Endodermal cell (in vitro differentiated cells): ENCODE results near the gene FANCE. TPM values are rescaled to one million over a fixed set of nuclear protein-coding genes. Genes with fewer than 3 reads are reported as not detected.

Experiments used
- DNase-seq: peaks from one replicate; pipeline ENCODE4 v3.0.0-alpha.2; 2017
- H3K27ac ChIP-seq: 2 replicates; pipeline ENCODE4 v1.5.1; 2013; ENCODE audit warnings: mild to moderate bottlenecking, low read depth, low read length, moderate library complexity
- H3K27me3 ChIP-seq: 2 replicates; pipeline ENCODE4 v1.6.1; 2013; ENCODE audit warnings: mild to moderate bottlenecking, low read length, moderate library complexity; ENCODE audit not compliant: insufficient read depth, control insufficient read depth, poor library complexity, severe bottlenecking
- H3K36me3 ChIP-seq: 2 replicates; pipeline ENCODE4 v1.7.0; 2013; ENCODE audit warnings: mild to moderate bottlenecking, low read length, moderate library complexity; ENCODE audit not compliant: control insufficient read depth, insufficient read depth
- H3K4me1 ChIP-seq: one replicate; pipeline ENCODE4 v1.7.0; 2013; ENCODE audit warnings: low read length; ENCODE audit not compliant: control insufficient read depth, insufficient read depth
- H3K4me3 ChIP-seq: 2 replicates; pipeline ENCODE4 v1.5.1; 2013; ENCODE audit warnings: mild to moderate bottlenecking, low read length, moderate library complexity
- H3K9ac ChIP-seq: 2 replicates; pipeline ENCODE4 v1.6.1; 2013; ENCODE audit warnings: mild to moderate bottlenecking, low read length, moderate library complexity; ENCODE audit not compliant: poor library complexity, severe bottlenecking; ENCODE audit errors: extremely low read depth
- H3K9me3 ChIP-seq: 2 replicates; pipeline ENCODE4 v1.6.1; 2013; ENCODE audit warnings: mild to moderate bottlenecking, low read length, moderate library complexity; ENCODE audit not compliant: control insufficient read depth
- H3K27ac Mint-ChIP-seq: 2 replicates; pipeline ENCODE4 v1.8.0; 2020; ENCODE audit warnings: mixed read lengths
- H3K27me3 Mint-ChIP-seq: 2 replicates; pipeline ENCODE4 v1.8.0; 2021; ENCODE audit warnings: mild to moderate bottlenecking, mixed read lengths; ENCODE audit not compliant: insufficient read depth
- H3K36me3 Mint-ChIP-seq: 2 replicates; pipeline ENCODE4 v1.8.0; 2020; ENCODE audit warnings: low read depth, mixed read lengths
- H3K4me1 Mint-ChIP-seq: 2 replicates; pipeline ENCODE4 v1.8.0; 2020; ENCODE audit warnings: mixed read lengths
- H3K4me3 Mint-ChIP-seq: 2 replicates; pipeline ENCODE4 v1.8.0; 2020; ENCODE audit warnings: mild to moderate bottlenecking, moderate library complexity, mixed read lengths
- H3K9me3 Mint-ChIP-seq: 2 replicates; pipeline ENCODE4 v1.8.0; 2020; ENCODE audit warnings: mild to moderate bottlenecking, mixed read lengths
- WGBS, 2 experiments: methylation state at CpG; one replicate each; pipeline versions ENCODE4 v1.1.5 to v1.1.7; 2013; ENCODE audit warnings: missing lambda C conversion rate in 2 of 2, mixed read lengths in 1 of 2; ENCODE audit not compliant: insufficient coverage in 1 of 2, insufficient read length in 1 of 2; 5-methylcytosine and 5-hydroxymethylcytosine counted together
- total RNA-seq, 2 donors: library from RNA; stranded (reverse); fragmentation: NEBNext Ultra II Directional in 1 of 2; extraction: Animal tissue kit (Norgen Biotek cat#: 25700) in 1 of 2; gene quantifications; 2 replicates in 1 of 2; 3 replicates in 1 of 2; pipeline ENCODE4 v1.2.1, GENCODE V29; 2021
- TF ChIP-seq, protein P1 (sequence below): fragments of 200-600 bp; sonication (generic); conservative IDR thresholded peaks from 2 replicates; pipeline ENCODE4 v1.5.0; 2021; ENCODE audit warnings: antibody characterized with exemption, mild to moderate bottlenecking

Gene FANCE
- total RNA-seq, 2 donors from 2014 or later: 13.5 to 16.4 TPM

DNA sequence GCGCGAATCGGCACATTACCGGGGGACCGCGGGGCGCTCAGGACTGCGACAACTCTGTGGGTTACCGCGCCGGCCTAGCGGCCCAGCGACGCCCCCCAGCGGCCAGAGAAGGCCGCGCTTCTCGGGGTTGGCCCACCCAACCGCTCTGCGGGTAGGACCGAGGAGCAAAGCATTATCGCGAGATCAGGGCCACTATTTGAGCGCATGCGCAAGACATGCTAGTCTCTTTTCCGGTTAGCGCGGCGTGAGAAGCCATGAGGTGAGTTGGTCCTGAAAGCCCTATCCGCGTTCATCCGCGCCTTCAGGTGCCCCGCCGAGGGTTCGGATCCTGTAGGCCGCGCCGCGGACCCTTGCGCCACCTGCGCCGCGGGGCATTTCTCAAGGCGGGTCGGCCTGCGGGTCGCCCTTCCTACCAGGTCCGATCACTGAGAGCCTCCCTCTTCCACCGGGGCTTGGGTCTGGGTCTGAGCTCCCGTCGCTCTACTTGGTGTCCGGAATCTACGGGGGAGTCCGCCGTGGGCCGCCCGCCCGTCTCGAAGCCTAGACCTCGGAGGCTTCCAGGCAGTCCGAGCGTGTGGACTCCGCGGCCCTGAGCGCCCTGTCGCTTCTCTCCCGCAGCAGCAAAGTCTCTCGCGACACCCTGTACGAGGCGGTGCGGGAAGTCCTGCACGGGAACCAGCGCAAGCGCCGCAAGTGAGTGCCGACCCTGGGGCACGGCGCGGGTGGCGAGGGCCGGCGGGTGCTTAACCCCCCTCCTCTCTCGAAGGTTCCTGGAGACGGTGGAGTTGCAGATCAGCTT is 16.2 kb downstream of the FANCE start, which contains the start of gene RPL10A:
Gene RPL10A, plus strand, starts transcription at position 221 of the 799 bp plus-strand sequence. Its CDS starts 34 bp downstream, at position 255.
- WGBS, 2 experiments: 0% methylated on average over 44 to 86 of the region's 86 CpGs

DNA sequence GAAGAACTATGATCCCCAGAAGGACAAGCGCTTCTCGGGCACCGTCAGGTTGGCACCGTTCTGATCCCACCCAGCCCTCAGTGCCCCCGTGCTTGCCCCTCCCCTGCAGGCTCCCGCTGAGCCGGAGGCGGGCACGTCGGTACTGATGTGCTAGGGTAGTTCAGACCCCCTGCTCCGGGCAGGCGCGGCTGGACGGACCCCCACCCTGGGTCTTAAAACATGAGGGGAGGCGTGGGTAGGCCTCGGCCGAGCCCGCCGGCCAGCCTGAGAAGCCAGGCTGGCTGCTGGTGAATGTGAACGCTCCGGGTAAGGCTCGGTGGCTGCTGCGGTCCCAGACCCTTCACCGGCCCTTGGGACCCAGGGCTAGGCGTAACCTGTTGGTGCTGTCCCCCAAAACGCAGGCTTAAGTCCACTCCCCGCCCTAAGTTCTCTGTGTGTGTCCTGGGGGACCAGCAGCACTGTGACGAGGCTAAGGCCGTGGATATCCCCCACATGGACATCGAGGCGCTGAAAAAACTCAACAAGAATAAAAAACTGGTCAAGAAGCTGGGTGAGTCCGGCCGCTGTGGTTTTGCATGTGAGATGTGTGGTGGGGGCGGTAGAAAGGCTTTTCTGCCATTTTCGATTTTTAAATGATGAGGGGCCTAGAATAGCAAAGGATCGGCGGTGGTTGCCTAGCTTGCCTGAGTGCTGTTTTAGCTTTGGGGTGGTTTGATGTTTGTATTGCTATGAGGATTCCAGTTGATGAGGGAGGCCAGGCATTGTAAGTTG is 17.0 kb downstream of the FANCE start:
- DNase-seq: peak; percentile 68

More for the DNA sequence above, 16.2 kb downstream of the FANCE start, which contains the start of gene RPL10A:
- peak within 1 kb of the TSS; percentile 97 for H3K27ac ChIP-seq
- Mint-ChIP-seq H3K27me3 (no peaks in the 10 kb centered on the region), H3K4me3 (peak within 1 kb of the TSS; percentile 96), H3K9me3 (no peaks in the 10 kb centered on the region), H3K36me3 (peaks cover 62% of the 10 kb centered on the region), H3K4me1 (peaks cover 18% of the 10 kb centered on the region), H3K27ac (peak within 1 kb of the TSS; percentile 99)
- no peaks in the 10 kb centered on the region for H3K9me3 ChIP-seq
- H3K4me3 ChIP-seq: peak within 1 kb of the TSS; percentile 99
- H3K27me3 ChIP-seq: no peaks in the 10 kb centered on the region
- peak; percentile 97 for DNase-seq
- peaks cover 66% of the 10 kb centered on the region for H3K36me3 ChIP-seq
- H3K9ac ChIP-seq: peak within 1 kb of the TSS; percentile 99
- H3K4me1 ChIP-seq: peaks cover 3% of the 10 kb centered on the region
- TF ChIP-seq, protein P1, sequence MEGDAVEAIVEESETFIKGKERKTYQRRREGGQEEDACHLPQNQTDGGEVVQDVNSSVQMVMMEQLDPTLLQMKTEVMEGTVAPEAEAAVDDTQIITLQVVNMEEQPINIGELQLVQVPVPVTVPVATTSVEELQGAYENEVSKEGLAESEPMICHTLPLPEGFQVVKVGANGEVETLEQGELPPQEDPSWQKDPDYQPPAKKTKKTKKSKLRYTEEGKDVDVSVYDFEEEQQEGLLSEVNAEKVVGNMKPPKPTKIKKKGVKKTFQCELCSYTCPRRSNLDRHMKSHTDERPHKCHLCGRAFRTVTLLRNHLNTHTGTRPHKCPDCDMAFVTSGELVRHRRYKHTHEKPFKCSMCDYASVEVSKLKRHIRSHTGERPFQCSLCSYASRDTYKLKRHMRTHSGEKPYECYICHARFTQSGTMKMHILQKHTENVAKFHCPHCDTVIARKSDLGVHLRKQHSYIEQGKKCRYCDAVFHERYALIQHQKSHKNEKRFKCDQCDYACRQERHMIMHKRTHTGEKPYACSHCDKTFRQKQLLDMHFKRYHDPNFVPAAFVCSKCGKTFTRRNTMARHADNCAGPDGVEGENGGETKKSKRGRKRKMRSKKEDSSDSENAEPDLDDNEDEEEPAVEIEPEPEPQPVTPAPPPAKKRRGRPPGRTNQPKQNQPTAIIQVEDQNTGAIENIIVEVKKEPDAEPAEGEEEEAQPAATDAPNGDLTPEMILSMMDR: peak; percentile 99

More for the DNA sequence above, 17.0 kb downstream of the FANCE start:
- H3K4me3 Mint-ChIP-seq: peak overlapping the region; percentile 96
- peak overlapping the region; percentile 99 for H3K9ac ChIP-seq
- H3K4me3 ChIP-seq: peak overlapping the region; percentile 99
- H3K4me1 Mint-ChIP-seq: peaks cover 18% of the 10 kb centered on the region
- no peaks in the 10 kb centered on the region for H3K27me3 ChIP-seq
- H3K27ac Mint-ChIP-seq: peak overlapping the region; percentile 99
- peaks cover 59% of the 10 kb centered on the region for H3K36me3 Mint-ChIP-seq
- peaks cover 61% of the 10 kb centered on the region for H3K36me3 ChIP-seq
- 1 to 2% methylated on average over 19 to 37 of the region's 37 CpGs for WGBS, 2 experiments
- H3K27ac ChIP-seq: peak overlapping the region; percentile 97
- TF ChIP-seq, protein P1: no peak
- H3K9me3 Mint-ChIP-seq: no peaks in the 10 kb centered on the region
- H3K4me1 ChIP-seq: peaks cover 3% of the 10 kb centered on the region
- no peaks in the 10 kb centered on the region for H3K9me3 ChIP-seq
- H3K27me3 Mint-ChIP-seq: no peaks in the 10 kb centered on the region
